GM03348 (cell line): ENCODE data around the gene MED12L.

ENCODE experiments used
- DNase-seq: peaks from one replicate; pipeline ENCODE4 v3.0.0; 2012; ENCODE audit warnings: low spot score

Gene MED12L

DNA sequence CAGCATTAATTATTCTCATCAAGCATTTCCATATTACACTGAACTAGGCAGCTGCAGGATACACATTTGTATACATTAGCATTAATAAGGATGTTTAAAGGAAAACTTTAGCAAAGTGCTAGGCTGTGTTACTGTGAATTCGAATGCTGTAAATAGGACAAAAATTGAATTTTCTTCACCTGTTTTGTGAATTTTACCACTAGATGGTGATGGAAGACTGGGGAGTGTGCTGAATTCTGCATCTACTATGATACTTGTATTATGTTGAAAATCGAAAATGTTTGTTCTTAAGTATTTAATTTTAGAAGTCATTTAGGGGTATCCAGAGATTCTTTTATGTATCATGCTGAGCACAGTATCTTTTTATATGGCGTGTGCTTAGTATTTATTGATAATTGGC is 205.2 kb downstream of the MED12L start:
- DNase-seq = peak; percentile 59

DNA sequence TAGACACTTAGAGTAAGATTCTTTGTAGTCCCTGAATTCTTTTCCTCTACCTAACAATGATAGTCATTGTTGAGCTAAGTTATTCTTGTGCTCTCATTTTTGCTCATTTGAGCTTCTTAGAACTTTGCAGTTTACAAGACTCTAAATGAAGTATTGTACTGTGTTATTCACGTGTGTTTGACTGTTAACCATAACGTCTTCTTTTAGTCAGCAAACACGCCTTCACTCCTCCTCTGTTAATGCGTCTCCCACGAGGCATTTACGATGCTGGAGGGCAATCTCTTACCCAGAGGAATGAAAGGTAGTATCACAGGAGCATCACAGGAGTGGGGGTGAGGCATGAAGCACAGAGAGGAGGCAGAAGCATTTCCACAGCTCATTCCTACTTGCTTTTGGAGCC is 207.7 kb downstream of the MED12L start:
- DNase-seq = no peak

DNA sequence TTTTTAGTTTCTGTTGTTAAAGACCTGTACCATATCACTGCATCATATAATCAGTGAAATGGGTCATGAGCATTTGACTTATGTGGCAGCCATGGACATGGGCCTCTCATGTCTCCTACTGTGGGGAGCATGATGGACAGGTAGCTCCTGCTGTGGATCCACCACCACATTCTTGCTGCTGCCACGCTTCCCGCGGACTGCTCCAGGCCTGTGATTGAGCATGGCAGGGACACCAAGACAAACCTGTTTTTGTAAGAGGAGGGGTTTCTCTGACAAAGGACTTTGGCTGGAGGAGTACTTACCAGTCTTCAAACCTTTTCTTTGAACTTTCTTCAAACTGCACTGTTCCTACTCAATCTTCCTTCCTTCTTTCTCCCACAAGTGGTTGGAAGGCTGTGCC is 210.8 kb downstream of the MED12L start:
- no peak for DNase-seq

DNA sequence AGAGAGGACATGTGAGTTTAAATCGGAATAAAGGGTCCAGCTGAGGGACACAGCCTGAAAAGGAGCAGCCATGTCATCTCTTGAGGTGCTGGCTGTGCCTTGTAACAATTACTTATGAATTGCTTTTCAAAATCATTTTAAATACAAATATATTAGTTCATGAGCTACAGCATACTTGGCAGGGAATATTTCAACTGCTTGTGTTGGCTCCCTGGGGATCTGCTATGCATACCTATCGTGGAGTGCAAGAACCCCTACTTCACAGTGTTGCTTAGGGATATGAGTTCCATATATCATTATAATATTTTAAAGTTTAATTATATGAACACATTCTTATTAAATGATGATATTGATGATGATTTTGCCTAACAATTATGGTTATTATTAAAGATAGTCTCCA is 212.0 kb downstream of the MED12L start:
- DNase-seq = no peak

DNA sequence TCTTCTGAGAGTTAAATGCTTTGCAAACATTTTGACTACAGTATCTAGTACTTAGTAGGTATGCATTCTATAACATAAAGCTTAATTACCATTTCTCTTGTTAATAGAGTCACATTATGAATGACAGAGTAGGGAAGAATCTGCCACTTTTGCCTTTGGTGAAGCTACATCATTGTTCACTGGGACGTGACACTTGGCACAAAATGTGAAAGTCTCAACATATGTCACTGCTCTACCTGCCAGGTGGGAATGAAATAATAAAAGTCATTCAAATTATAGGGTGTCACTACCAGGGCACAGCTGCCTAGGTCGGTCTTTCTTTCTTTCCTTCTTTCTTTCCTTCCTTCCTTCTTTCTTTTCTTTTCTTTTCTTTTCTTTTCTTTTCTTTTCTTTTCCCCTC is 213.5 kb downstream of the MED12L start:
- DNase-seq = no peak

DNA sequence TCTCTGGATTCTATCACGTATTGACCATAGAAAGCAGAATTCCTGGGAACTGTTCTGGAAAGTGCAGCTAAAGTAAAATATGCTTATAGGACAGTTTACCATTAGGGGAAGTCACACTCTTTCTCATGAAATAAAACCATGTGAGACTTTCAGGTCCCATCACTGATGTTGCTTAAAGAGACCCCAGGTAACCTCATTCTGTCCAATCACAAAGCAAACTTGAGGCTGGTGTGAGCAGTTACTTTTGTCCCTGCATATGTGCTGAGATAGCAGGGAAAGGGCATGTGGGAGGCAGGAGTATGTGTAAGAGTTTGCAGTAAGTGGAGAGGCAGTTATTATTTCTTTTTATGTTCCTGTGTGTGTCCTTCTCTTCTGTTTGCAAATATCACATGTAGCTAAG is 215.1 kb downstream of the MED12L start:
- DNase-seq = no peak

DNA sequence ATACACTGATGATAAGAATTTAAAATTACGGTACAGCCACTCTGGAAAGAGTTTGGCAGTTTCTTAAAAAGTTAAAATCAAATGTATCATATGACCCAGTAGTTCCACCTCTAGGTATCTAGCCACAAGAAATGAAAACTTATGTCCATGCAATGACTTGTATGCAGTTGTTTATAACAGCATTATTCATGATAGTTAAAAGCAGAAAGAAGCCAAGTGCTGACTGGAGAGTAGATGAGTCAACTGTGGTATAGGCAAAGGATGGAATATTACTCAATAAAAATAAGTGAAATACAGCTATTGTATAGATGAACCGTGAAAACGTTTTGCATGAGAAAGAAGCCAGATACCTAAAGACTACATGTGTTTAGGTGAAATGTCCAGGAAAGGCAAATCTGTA is 216.3 kb downstream of the MED12L start:
- peak; percentile 29 for DNase-seq

DNA sequence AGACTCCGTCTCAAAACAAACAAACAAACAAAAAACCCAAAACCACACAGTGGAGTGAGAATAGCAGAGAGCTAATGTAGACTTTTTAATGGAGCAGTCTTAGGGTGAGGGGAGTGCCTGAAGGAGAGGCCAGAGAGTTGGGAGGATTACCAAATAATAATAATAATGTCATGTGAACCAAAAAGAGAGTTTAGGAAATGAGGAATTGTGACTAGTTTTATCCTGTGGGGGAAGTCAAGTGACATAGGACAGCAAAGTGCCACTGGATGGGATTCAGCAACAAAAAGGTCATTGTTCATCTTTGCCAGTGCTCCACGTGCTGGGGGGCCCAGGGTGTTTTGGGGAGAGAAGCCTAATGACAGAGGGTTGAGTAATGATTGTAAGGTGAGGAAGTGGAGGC is 218.3 kb downstream of the MED12L start:
- no peak for DNase-seq

DNA sequence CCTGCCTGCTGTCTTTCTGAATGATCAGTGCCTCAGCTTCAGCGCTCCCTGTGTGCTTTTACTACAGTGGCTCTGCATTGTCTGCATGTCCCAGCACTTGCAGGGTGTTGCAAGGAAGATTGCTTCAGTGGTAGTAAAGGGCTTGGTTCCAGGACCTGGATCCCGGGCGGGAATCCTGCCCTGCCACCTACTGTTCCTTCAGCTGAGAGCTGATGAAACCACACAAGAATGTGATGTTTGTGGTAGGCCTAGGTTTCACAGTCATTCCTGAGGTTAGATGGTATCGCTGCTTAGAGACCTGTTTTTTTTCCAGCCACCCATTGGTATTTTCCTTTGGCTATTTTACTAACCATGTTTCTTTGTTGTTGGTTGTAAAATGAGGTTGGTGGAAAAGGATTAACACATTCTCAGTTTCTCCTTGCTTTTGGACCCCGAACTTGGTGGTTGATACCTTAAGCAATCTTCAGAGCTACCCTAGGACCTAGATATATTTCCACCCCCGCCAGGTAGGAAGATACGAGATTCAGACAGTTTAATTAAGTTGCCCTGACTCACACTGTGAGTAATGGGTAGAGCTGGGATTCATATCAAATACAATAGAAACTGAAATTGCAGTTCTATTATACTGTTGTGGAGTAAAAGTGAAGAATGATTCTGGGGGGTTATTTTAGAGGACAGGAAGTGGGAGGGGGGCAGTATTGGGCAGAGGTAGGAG is 219.8 kb downstream of the MED12L start:
- peak; percentile 92 for DNase-seq

DNA sequence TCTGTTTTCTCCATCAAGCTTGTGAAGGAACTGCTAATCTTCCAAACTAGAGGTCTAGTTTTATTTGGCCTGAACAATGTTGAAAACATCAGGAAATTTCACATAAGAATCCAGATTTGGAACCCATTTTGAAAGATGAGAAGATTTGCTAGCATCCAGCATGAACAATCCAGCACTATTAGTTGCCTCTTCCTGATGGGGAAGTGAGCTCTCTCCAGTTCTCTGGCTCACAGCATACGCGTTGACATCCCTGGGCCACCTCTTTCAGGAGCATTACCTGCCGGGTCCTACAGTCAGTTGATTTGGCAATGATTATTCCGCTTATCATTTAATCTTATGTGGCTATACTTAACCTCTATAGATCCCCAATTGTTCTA is 220.3 kb downstream of the MED12L start:
- peak; percentile 31 for DNase-seq

DNA sequence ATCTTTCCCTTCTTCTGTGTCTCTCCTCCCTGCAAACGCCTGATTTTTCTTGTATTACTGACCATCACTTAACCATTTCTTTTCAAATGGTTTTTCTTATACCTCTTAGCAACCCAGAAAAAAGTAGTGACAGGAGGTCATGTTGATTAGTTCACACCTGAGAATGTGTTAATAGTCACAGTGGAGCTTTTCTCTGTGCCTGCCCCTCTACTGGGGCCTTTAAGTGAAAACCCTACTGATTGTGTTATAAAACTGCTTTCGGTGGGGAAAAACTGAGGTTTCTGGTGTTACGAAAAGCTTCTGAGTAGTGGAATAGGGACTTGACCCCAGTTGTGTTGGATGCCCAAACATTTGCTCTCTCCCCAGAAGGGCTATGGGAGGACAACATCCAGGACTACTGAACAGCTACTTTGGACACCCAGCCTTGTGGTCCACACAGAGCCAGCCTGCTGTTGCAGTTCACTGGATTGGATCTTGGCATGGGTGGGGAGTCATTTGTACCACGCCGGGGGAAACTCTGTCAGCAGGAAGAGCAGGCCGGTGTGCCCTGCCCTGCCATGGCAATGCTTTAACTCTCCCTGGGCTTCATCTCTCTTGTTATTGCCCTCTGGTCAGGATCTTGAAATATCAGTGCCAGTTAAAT is 220.8 kb downstream of the MED12L start:
- DNase-seq = no peak

DNA sequence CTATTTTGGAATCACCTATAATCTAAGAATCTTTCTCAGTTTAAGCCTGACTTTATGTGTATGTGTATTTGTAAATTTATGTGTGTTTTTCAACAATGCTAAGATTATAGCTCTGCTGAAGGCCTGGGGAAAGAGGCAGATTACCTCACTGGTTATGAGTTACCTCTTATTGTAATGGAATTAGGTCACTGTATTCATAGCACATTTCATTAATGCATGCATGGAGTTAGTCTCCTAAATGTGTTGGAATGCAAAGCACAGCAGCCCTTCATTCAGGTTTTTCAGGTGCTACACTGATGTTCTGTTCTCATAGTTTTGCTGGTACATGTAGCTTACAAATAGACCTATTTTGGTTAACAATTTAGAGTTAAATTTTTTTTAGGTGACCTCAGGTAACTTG is 221.7 kb downstream of the MED12L start:
- no peak for DNase-seq

DNA sequence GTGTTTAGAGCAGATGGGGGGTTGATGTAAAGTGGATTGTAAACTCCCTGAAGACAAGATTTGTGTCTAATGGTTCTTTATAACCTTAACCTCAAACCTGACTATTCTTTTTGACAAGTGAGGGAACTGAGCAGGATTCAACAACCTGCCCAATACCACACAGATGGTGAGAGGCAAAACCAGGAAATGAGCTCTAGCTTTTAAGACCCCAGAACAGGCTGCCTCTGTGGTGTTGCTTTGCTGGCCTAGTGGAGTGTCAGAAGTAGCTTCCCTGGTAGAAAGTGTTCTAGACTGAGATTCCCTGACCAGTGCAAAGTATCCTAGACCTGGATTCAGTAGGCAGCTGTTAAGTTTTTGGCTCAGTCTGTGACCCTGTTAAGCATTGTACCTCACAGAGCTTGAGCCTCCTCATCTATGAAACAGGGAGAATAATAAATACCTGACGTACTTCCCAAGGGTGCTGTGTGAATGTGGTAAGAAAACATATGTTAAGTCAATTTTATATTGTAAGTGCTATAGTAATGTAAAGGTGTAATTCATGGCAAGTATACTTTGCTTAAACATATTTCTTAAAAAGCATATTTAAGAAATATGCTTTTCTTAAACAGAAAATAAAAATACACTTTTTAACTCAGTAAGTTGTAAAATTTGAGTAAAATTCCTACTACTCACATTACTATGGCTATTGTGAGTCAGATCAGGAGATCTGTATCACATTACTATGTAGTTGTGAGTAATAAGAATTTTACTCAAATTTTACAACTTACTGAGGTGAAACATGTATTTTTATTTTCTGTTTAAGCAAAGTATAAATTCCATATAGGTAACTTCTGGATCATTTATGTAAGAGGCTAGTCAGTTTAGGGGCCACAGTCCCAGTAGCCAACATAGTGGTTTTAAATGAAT is 222.4 kb downstream of the MED12L start:
- peak; percentile 26 for DNase-seq

DNA sequence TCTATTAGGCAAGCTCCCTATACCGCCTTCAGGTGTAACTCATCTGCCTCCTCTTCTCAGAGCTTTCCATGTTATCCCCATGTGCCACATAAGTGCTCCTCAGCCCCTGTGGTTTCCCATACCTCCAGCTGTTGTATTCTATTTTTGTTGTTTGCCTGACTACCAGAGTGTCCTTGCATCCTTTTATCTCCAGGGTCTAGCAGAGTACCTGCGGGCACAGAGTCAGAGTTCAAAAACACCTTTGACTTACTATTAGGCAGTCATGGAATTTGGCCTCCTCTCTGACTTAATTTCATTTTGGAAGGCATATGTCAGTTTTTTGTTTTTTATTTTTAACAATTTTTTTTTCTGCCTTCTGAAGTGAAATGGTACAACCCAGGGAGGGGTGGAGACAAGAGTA is 224.1 kb downstream of the MED12L start:
- DNase-seq = no peak

DNA sequence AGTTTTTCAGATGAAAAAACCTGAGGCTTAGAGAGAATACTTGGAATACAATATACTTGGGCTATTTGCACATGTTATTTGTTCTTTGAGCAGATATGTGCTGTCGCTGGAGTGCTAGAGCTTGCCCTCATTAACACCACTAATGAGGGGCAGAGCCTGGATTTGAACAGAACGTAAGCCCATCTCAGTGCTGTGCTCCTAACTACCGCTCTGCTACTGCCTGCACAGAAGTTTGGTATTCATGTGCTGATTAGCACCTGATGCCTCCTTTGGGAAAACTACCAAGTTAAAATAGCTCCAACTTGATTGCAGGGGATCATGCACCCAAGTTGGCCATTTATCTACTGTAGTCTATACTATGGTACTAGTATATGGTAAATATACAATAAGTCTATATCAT is 227.5 kb downstream of the MED12L start:
- no peak for DNase-seq

DNA sequence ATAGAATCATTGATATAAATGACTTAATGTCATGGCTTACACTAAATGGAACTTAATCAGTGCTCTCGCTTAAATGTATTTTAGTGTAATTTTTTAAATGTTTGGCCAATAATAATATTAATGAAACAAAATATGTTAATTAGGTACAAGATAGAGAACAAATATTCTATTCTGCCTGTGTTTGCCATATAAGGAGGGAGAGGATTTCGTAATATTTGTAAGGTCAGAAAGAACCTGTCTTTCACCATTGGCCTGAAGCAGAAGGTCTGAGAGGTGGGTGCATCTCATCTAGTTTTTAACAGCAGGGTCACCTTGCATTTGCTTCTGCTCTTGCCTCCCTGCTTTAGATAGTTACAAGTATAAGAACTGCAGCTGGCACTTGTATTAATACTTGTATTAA is 228.7 kb downstream of the MED12L start:
- DNase-seq = no peak

DNA sequence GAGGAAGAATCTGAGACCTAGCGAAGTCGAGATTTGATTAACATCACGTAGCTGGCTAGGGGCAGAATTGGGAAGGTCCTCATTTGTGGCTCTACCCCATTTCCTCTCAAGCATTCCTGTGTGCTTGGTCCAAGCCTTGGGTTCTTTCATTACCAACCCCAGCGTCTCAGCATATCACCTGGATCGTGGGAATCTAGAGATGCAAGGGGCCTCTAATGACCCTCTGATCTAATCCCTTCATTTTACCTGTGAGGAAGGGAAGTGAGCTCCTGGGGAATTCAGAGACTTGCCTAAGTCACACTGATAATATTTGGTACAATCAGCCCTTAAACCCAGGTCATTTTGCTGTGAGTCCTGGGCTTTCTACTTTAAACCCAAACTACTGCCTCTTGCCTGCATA is 229.1 kb downstream of the MED12L start:
- no peak for DNase-seq

DNA sequence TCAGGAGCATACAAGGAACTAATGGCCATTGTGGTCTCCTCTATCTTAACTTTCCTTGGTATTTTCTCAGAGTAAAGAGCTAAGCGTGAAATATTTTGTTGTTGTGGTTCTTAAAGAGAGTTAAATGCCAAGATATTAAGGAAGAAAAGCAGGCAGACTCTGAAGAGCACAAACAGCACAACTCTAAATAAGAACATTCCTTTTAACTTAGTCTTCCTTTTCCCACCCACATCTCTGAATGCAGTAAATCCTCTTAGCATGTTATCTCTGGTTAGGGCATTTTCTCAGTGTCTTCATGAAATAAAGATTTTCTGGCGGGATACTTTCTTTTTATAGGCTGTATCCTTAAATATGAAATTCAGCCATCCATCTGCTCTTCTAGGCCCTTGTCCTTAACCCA is 229.7 kb downstream of the MED12L start:
- peak; percentile 16 for DNase-seq

DNA sequence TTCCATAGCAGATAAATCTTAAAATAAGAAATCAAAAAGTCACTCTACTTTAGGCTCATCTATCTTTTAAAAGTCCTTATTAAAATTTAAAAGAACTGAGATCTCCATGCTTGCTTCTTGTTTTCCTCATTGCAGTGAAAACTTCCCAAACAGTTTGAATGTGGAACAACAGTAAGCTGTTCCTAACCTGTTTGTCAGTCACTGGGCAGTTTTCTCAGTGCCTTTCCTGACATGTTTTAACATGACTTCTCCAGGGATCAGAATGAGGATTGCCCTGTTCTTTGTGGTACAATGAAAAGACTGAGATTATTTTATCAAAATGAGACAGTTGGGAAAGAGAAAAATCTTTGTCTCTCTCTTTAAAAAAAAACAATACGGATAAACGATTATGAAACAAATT is 230.4 kb downstream of the MED12L start:
- no peak for DNase-seq

DNA sequence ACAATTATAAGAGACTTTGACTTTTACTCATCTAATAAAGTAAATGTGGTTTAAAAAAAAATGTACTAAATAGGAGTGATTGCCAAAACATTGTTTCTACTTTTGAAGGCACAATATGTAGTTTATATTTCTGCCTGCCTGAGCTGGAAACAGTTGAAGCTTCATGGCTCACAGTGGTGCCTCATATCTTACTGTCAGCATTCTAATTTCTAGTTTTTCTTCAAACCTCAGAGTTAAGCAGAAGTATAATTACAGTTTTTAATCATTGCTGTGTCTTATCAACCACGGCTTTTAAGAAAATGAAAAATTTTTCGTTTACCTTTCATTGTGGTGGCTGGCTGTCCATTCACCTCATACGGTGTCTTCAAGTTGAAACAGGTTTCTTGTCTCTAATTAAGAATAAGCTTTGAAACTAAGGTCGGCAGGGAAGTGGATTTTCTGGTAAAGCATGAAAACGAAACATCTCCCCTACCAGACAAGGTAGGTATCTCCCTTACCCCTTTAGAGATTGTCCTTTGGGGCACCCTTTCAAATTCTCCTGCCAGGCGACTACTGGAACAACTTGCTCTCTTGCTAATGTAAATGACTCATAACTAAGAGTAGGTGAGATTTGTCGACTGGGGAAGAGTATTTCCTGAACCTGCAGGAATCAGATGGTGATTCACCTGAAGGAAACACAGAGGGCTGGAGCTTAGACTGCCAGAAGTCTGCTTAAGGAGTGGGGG is 231.0 kb downstream of the MED12L start, which contains the start of gene GPR87:
TSS of gene GPR87 (minus strand) at position 554 of the 725 bp plus-strand sequence. CDS start 16,720 bp downstream, outside the sequence.
- DNase-seq = no peak

DNA sequence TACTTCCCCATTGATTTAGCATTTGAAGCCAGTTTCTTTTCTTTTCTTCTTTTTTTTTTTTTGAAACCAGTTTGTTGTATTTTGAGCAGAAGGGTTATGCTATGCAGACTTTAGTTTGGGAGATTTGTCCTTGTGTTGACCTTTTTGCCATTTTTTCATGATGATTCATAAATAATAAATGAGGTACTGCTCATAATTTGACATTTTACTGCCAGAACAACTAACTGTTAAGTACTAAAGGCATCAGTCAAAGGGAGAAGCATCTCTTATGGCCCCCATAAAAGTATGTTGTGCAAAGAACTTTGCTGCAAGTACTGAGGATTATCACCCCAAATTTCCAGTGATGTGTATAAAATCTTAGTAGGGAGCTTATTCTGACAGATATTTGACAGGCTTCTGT is 232.8 kb downstream of the MED12L start:
- peak; percentile 30 for DNase-seq

DNA sequence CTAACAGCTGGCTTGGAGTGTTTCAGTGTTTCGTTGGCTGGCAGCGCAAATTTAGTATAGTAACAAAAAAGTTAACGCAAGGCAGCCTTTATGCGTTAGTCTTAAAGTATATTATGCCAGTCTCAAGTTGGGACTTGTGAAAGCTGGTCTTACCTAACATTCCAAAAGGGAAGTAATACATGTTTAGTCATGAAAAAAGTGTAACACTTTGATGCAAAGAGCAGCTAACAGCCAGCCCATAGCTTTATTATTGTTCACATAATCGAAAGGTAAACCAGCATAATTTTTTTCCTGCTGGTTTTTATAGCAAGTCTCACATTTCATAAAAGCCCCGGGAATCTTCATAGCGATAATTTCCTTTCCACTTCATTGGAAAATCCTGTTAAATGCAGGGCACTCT is 233.5 kb downstream of the MED12L start:
- DNase-seq = no peak
